ENCODE measurements around the gene UGT1A9.

DNA sequence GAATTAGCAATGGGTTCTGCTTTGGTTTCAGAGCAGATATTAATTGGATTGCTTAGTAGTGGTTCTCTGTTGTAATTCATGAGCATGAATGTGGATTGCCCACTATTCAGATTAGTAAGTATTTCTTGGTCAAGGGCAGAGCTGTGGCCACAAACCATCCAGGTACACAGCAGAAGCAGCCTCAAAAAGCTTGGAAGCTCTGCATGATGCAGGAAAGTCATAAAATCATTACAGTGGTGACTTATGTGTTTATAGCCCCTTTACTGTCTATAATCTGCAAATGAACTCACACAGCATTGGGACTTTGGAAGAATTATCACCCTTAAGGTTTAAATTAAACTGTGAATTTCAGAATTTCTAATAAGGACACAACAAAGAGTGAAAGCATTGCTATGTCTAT is 86.4 kb downstream of the UGT1A9 start:
- TF ChIP-seq, protein P1, sequence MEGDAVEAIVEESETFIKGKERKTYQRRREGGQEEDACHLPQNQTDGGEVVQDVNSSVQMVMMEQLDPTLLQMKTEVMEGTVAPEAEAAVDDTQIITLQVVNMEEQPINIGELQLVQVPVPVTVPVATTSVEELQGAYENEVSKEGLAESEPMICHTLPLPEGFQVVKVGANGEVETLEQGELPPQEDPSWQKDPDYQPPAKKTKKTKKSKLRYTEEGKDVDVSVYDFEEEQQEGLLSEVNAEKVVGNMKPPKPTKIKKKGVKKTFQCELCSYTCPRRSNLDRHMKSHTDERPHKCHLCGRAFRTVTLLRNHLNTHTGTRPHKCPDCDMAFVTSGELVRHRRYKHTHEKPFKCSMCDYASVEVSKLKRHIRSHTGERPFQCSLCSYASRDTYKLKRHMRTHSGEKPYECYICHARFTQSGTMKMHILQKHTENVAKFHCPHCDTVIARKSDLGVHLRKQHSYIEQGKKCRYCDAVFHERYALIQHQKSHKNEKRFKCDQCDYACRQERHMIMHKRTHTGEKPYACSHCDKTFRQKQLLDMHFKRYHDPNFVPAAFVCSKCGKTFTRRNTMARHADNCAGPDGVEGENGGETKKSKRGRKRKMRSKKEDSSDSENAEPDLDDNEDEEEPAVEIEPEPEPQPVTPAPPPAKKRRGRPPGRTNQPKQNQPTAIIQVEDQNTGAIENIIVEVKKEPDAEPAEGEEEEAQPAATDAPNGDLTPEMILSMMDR (IDR thresholded peaks at IDR 0.05; ENCODE audit: poor library complexity) = no peak
- no peak for TF ChIP-seq EZH2phosphoT487 (IDR thresholded peaks at IDR 0.05; ENCODE audit: low read depth, severe bottlenecking, unreplicated experiment)

All from hepatocyte (in vitro differentiated cells).